ENCODE data around the gene SCN9A. TPM values are rescaled to one million over a fixed set of nuclear protein-coding genes. Genes with fewer than 3 reads are reported as not detected.
A peak's percentile ranks its signal among the peaks of the same experiment; 100 is the strongest.

SCN9A gene
- total and polyA plus RNA-seq, 2 donors (not counting 1 experiment from before 2014, with no cell fraction given): 64.2 to 105 TPM

GRCh38 chr2:166418853-166419615, 43.3 kb upstream of the SCN9A start:
- Histone ChIP-seq H2AFZ (ENCODE audit: low read length) (no peak overlapping the region), H3K27me3 (ENCODE audit: control insufficient read depth, insufficient read depth, low read length) (no peaks in the 10 kb centered on the region), H3K4me2 (ENCODE audit: extremely low read depth, insufficient read depth, low read length) (no peak overlapping the region), H3K4me3 (replicated peaks in 1 of 4; ENCODE audit: control extremely low read depth in 1 of 4, insufficient read depth in 1 of 4, low read depth in 3 of 4, low read length in 4 of 4) (no peak overlapping the region), H3K4me1 (ENCODE audit: control insufficient read depth, extremely low read depth, insufficient read depth, low read length) (no peaks in the 10 kb centered on the region), H3K36me3 (ENCODE audit: control insufficient read depth, insufficient read depth, low read length) (no peaks in the 10 kb centered on the region), H3K9me3 (ENCODE audit: control insufficient read depth, insufficient read depth, low read depth, low read length) (no peaks in the 10 kb centered on the region), H3K27ac (ENCODE audit: insufficient read depth, low read length) (no peak overlapping the region), H3K79me2 (ENCODE audit: control insufficient read depth, insufficient read depth, low read length) (no peaks in the 10 kb centered on the region), H3K9ac (ENCODE audit: insufficient read depth, low read length) (no peak overlapping the region), H4K20me1 (ENCODE audit: control insufficient read depth, extremely low read depth, insufficient read depth, low read length) (no peaks in the 10 kb centered on the region)
- DNase-seq (ENCODE audit: low read depth in 2 of 2): no peak
- TF ChIP-seq CTCF (conservative IDR thresholded peaks at IDR 0.05 in 1 of 2, IDR thresholded peaks at IDR 0.05 in 1 of 2; ENCODE audit: low read depth in 1 of 2, low read length in 2 of 2): no peak

GRCh38 chr2:166417669-166418068, 41.9 kb upstream of the SCN9A start:
- no peak overlapping the region for H3K4me3 ChIP-seq (replicated peaks in 1 of 4; ENCODE audit: control extremely low read depth in 1 of 4, insufficient read depth in 1 of 4, low read depth in 3 of 4, low read length in 4 of 4)
- no peak overlapping the region for H2AFZ ChIP-seq (ENCODE audit: low read length)
- TF ChIP-seq CTCF (conservative IDR thresholded peaks at IDR 0.05 in 1 of 2, IDR thresholded peaks at IDR 0.05 in 1 of 2; ENCODE audit: low read depth in 1 of 2, low read length in 2 of 2): no peak
- no peak for TF ChIP-seq EZH2 (IDR thresholded peaks at IDR 0.05; ENCODE audit: low read length, missing control alignments)
- no peaks in the 10 kb centered on the region for H3K36me3 ChIP-seq (ENCODE audit: control insufficient read depth, insufficient read depth, low read length)
- no peak overlapping the region for H3K27ac ChIP-seq (ENCODE audit: insufficient read depth, low read length)
- H3K4me1 ChIP-seq (ENCODE audit: control insufficient read depth, extremely low read depth, insufficient read depth, low read length): no peaks in the 10 kb centered on the region
- no peaks in the 10 kb centered on the region for H3K79me2 ChIP-seq (ENCODE audit: control insufficient read depth, insufficient read depth, low read length)
- no peaks in the 10 kb centered on the region for H4K20me1 ChIP-seq (ENCODE audit: control insufficient read depth, extremely low read depth, insufficient read depth, low read length)
- H3K4me2 ChIP-seq (ENCODE audit: extremely low read depth, insufficient read depth, low read length): no peak overlapping the region
- no peaks in the 10 kb centered on the region for H3K27me3 ChIP-seq (ENCODE audit: control insufficient read depth, insufficient read depth, low read length)
- H3K9me3 ChIP-seq (ENCODE audit: control insufficient read depth, insufficient read depth, low read depth, low read length): no peaks in the 10 kb centered on the region
- H3K9ac ChIP-seq (ENCODE audit: insufficient read depth, low read length): no peak overlapping the region
- DNase-seq (ENCODE audit: low read depth in 2 of 2): peak; percentile 63 to 74

- Histone ChIP-seq H3K4me3 (replicated peaks in 1 of 4; ENCODE audit: control extremely low read depth in 1 of 4, insufficient read depth in 1 of 4, low read depth in 3 of 4, low read length in 4 of 4) (no peak overlapping the region), H3K27ac (ENCODE audit: insufficient read depth, low read length) (no peak overlapping the region), H3K9ac (ENCODE audit: insufficient read depth, low read length) (no peak overlapping the region), H3K36me3 (ENCODE audit: control insufficient read depth, insufficient read depth, low read length) (no peaks in the 10 kb centered on the region), H3K4me2 (ENCODE audit: extremely low read depth, insufficient read depth, low read length) (no peak overlapping the region), H3K4me1 (ENCODE audit: control insufficient read depth, extremely low read depth, insufficient read depth, low read length) (peaks cover 10% of the 10 kb centered on the region), H3K79me2 (ENCODE audit: control insufficient read depth, insufficient read depth, low read length) (no peaks in the 10 kb centered on the region), H2AFZ (ENCODE audit: low read length) (no peak overlapping the region), H3K27me3 (ENCODE audit: control insufficient read depth, insufficient read depth, low read length) (no peaks in the 10 kb centered on the region), H3K9me3 (ENCODE audit: control insufficient read depth, insufficient read depth, low read depth, low read length) (no peaks in the 10 kb centered on the region), H4K20me1 (ENCODE audit: control insufficient read depth, extremely low read depth, insufficient read depth, low read length) (no peaks in the 10 kb centered on the region)
- TF ChIP-seq EZH2 (IDR thresholded peaks at IDR 0.05; ENCODE audit: low read length, missing control alignments) (no peak), CTCF (conservative IDR thresholded peaks at IDR 0.05 in 1 of 2, IDR thresholded peaks at IDR 0.05 in 1 of 2; ENCODE audit: low read depth in 1 of 2, low read length in 2 of 2) (no peak)
- peak in 1 of 2 donors; percentile 50 for DNase-seq (ENCODE audit: low read depth in 2 of 2)
These were observed 37.5 kb upstream of the SCN9A start for GRCh38 chr2:166413255-166413654.

Measured in fibroblast of lung (primary cell).